ENCODE results near the gene SGSM1. TPM values are rescaled to one million over a fixed set of nuclear protein-coding genes. Genes with fewer than 3 reads are reported as not detected.

SGSM1 gene, protein sequence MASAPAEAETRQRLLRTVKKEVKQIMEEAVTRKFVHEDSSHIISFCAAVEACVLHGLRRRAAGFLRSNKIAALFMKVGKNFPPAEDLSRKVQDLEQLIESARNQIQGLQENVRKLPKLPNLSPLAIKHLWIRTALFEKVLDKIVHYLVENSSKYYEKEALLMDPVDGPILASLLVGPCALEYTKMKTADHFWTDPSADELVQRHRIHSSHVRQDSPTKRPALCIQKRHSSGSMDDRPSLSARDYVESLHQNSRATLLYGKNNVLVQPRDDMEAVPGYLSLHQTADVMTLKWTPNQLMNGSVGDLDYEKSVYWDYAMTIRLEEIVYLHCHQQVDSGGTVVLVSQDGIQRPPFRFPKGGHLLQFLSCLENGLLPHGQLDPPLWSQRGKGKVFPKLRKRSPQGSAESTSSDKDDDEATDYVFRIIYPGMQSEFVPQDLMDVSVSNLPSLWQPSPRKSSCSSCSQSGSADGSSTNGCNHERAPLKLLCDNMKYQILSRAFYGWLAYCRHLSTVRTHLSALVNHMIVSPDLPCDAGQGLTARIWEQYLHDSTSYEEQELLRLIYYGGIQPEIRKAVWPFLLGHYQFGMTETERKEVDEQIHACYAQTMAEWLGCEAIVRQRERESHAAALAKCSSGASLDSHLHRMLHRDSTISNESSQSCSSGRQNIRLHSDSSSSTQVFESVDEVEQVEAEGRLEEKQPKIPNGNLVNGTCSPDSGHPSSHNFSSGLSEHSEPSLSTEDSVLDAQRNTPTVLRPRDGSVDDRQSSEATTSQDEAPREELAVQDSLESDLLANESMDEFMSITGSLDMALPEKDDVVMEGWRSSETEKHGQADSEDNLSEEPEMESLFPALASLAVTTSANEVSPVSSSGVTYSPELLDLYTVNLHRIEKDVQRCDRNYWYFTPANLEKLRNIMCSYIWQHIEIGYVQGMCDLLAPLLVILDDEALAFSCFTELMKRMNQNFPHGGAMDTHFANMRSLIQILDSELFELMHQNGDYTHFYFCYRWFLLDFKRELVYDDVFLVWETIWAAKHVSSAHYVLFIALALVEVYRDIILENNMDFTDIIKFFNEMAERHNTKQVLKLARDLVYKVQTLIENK
- total RNA-seq (2013) = 0.02 TPM
- polyA plus RNA-seq = not detected
- polyA minus RNA-seq = not detected in 2 replicates
- total RNA-seq = 0 to 2.4 (median 0.08) reads per million in 11 experiments

DNA sequence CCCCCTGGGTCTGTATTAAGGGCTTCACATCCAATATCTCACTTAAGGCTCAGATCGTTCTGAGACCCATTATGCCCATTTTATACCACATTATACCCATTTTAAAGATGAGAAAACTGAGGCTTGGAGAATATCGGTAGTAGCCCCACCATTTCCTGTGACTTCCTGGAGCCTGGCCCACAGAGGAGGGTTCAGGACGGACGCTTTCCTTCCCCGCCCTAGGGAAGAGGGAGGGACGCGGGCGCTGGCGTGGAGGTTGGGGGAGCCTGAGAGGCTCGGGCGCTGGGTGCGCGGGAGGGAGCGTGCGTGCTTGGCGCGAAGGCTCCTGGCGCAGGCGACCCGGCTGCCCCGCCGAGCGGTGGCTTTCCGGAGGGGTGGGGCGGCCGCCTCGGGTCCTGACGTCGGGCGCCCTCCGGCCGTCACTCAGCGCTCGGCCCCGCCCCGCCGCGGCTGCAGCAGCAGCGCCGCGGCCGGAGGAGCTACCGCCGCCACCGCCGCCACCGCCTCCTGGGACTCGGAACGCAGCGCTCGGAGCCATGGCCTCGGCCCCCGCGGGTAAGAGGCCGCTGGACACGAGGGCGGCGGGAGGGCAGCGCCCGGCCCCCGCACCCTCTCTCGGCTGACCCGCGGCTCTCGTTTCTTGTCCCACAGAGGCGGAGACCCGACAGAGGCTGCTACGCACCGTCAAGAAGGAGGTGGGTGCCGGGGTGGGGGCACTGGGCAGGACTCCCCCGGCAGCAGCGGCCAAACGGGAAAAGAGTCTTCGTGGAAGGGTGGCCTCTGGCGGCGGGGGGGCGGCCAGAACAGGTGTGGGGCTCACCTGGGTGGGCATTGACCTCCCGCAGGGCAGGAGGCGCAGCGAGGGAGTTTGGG, at the start of gene SGSM1:
SGSM1 (plus strand) TSS at position 422 of the 873 bp plus-strand sequence; CDS start at position 537, 115 bp downstream.
- H3K4me1 ChIP-seq (ENCODE audit: control insufficient read depth in 1 of 2, insufficient read depth in 2 of 2, low read length in 2 of 2) = peaks cover 4 to 10% of the 10 kb centered on the region in 2 donors
- intact Hi-C loops (cut with micrococcal nuclease) = no loop called here
- H3K9me3 Mint-ChIP-seq = peaks cover 0 to 5% (median 2%) of the 10 kb centered on the region in 7 donors
- no peaks in the 10 kb centered on the region for H3K36me3 ChIP-seq (replicated peaks in 1 of 2; ENCODE audit: control insufficient read depth in 1 of 2, insufficient read depth in 2 of 2, low read length in 2 of 2)
- H3K36me3 Mint-ChIP-seq = no peaks in the 10 kb centered on the region
- H3K27me3 ChIP-seq (ENCODE audit: control insufficient read depth in 2 of 2, insufficient read depth in 2 of 2, low read length in 2 of 2) = peaks cover 0 to 27% of the 10 kb centered on the region in 2 donors
- peak within 1 kb of the TSS; percentile 75 for H3K4me2 ChIP-seq (replicated peaks; ENCODE audit: extremely low read depth, low read length, poor library complexity, severe bottlenecking)
- peak within 1 kb of the TSS; percentile 46 for H3K9ac ChIP-seq (ENCODE audit: insufficient read depth, low read length, poor library complexity, severe bottlenecking)
- WGBS (ENCODE audit: insufficient coverage) = 3% methylated on average over 71 of the region's 80 CpGs
- H3K27me3 Mint-ChIP-seq (ENCODE audit: low read depth in 3 of 3) = peaks cover 25 to 41% (median 33%) of the 10 kb centered on the region in 3 donors
- no peaks in the 10 kb centered on the region for H4K20me1 ChIP-seq (ENCODE audit: insufficient read depth, low read length)
- peak within 1 kb of the TSS; percentile 3 to 69 (median 8) for H3K4me3 ChIP-seq (replicated peaks in 1 of 3; ENCODE audit: low read depth in 2 of 3, low read length in 3 of 3)
- no peak within 1 kb of the TSS for H3K27ac ChIP-seq (ENCODE audit: low read depth in 1 of 2, low read length in 2 of 2)
- peak within 1 kb of the TSS in 1 of 7 donors; percentile 42 for H3K27ac Mint-ChIP-seq
- no peaks in the 10 kb centered on the region for H3K9me3 ChIP-seq (replicated peaks in 1 of 2; ENCODE audit: control insufficient read depth in 1 of 2, insufficient read depth in 1 of 2, low read length in 2 of 2)
- no peaks in the 10 kb centered on the region for H3K79me2 ChIP-seq (ENCODE audit: insufficient read depth, low read length)
- H3K4me3 Mint-ChIP-seq = peak within 1 kb of the TSS; percentile 64 to 68
- peak within 1 kb of the TSS; percentile 81 for H2AFZ ChIP-seq (ENCODE audit: insufficient read depth, low read depth, low read length, poor library complexity, severe bottlenecking)
- TF ChIP-seq, protein P1, sequence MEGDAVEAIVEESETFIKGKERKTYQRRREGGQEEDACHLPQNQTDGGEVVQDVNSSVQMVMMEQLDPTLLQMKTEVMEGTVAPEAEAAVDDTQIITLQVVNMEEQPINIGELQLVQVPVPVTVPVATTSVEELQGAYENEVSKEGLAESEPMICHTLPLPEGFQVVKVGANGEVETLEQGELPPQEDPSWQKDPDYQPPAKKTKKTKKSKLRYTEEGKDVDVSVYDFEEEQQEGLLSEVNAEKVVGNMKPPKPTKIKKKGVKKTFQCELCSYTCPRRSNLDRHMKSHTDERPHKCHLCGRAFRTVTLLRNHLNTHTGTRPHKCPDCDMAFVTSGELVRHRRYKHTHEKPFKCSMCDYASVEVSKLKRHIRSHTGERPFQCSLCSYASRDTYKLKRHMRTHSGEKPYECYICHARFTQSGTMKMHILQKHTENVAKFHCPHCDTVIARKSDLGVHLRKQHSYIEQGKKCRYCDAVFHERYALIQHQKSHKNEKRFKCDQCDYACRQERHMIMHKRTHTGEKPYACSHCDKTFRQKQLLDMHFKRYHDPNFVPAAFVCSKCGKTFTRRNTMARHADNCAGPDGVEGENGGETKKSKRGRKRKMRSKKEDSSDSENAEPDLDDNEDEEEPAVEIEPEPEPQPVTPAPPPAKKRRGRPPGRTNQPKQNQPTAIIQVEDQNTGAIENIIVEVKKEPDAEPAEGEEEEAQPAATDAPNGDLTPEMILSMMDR (IDR thresholded peaks at IDR 0.05) = no peak
- peak; percentile 37 to 53 (median 38) for DNase-seq
- peaks cover 5% of the 10 kb centered on the region for H3K4me1 Mint-ChIP-seq

All from CD14-positive monocyte (primary cell).